Astrocyte (in vitro differentiated cells and primary cell): ENCODE measurements around the gene SNX6.

Experiments
- EZH2 ChIP-seq: IDR thresholded peaks from 2 replicates; pipeline ENCODE4 v1.6.1; 2012; ENCODE audit warnings: mild to moderate bottlenecking, low read length, inconsistent platforms; ENCODE audit not compliant: insufficient read depth
- TF ChIP-seq, protein P1 (sequence below): IDR thresholded peaks from 2 replicates; pipeline ENCODE4 v1.5.1; 2011; ENCODE audit warnings: low read depth, mild to moderate bottlenecking, inconsistent platforms, low read length, moderate library complexity; ENCODE audit not compliant: insufficient read depth

DNA sequence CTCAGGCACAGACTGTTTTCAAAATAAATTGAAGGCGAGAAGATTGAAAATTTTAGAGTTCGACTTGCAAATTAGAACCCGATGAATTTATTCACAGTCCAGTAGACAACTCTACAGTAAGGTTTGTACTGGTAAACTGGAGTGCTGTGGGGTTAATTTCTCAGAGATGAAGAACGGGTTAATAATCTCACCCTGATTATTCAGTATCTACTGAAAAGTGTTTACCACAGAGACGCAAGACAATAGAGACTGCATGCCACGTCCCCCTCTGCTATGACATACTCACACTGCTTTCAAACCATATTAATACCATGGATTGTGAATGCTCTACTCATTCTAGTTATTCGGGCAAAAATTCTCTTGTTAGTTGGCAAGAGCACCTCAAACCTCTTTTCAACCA is 48.4 kb upstream of the SNX6 start:
- TF ChIP-seq EZH2, result no peak
- TF ChIP-seq, protein P1, sequence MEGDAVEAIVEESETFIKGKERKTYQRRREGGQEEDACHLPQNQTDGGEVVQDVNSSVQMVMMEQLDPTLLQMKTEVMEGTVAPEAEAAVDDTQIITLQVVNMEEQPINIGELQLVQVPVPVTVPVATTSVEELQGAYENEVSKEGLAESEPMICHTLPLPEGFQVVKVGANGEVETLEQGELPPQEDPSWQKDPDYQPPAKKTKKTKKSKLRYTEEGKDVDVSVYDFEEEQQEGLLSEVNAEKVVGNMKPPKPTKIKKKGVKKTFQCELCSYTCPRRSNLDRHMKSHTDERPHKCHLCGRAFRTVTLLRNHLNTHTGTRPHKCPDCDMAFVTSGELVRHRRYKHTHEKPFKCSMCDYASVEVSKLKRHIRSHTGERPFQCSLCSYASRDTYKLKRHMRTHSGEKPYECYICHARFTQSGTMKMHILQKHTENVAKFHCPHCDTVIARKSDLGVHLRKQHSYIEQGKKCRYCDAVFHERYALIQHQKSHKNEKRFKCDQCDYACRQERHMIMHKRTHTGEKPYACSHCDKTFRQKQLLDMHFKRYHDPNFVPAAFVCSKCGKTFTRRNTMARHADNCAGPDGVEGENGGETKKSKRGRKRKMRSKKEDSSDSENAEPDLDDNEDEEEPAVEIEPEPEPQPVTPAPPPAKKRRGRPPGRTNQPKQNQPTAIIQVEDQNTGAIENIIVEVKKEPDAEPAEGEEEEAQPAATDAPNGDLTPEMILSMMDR, result no peak
